GM12892 (cell line): Measurements from ENCODE around the gene PACSIN1.

ENCODE experiments used
- POLR2A ChIP-seq: IDR thresholded peaks from 2 replicates; pipeline ENCODE4 v1.6.1; 2011; ENCODE audit warnings: low read depth, low read length, control low read depth
- POLR2AphosphoS5 ChIP-seq: IDR thresholded peaks from 2 replicates; pipeline ENCODE4 v1.6.1; 2011; ENCODE audit warnings: low read depth, low read length, control low read depth
- TAF1 ChIP-seq: IDR thresholded peaks from 2 replicates; pipeline ENCODE4 v1.6.1; 2011; ENCODE audit warnings: low read depth, mild to moderate bottlenecking, control low read depth, low read length, borderline replicate concordance

- TF ChIP-seq POLR2A (no peak), POLR2AphosphoS5 (no peak), TAF1 (no peak)
Measured at GRCh38 chr6:34441526-34441925, 24.4 kb upstream of the PACSIN1 start.
